Measurements from ENCODE around the gene IFNK.

IFNK gene

GRCh38 chr9:27540502-27540901, 16.4 kb downstream of the IFNK start:
- H3K27me3 ChIP-seq (ENCODE audit: control insufficient read depth, insufficient read depth, low read length), result no peaks in the 10 kb centered on the region
- H3K36me3 ChIP-seq (ENCODE audit: control insufficient read depth, insufficient read depth, low read length), result no peaks in the 10 kb centered on the region
- no peak overlapping the region for H3K9ac ChIP-seq (ENCODE audit: low read depth, low read length)
- no peak overlapping the region for H3K4me3 ChIP-seq (ENCODE audit: low read depth, low read length)
- no peaks in the 10 kb centered on the region for H3K9me3 ChIP-seq (ENCODE audit: control insufficient read depth, insufficient read depth, low read length)
- no peaks in the 10 kb centered on the region for H3K4me1 ChIP-seq (ENCODE audit: control insufficient read depth, insufficient read depth, low read length)

- Histone ChIP-seq H3K9ac (ENCODE audit: low read depth, low read length) (no peak overlapping the region), H3K4me1 (ENCODE audit: control insufficient read depth, insufficient read depth, low read length) (no peaks in the 10 kb centered on the region), H3K4me3 (ENCODE audit: low read depth, low read length) (no peak overlapping the region), H3K36me3 (ENCODE audit: control insufficient read depth, insufficient read depth, low read length) (no peaks in the 10 kb centered on the region), H3K9me3 (ENCODE audit: control insufficient read depth, insufficient read depth, low read length) (no peaks in the 10 kb centered on the region), H3K27me3 (ENCODE audit: control insufficient read depth, insufficient read depth, low read length) (no peaks in the 10 kb centered on the region)
Measured at GRCh38 chr9:27541740-27542139, 17.6 kb downstream of the IFNK start.

- no peaks in the 10 kb centered on the region for H3K9me3 ChIP-seq (ENCODE audit: control insufficient read depth, insufficient read depth, low read length)
- H3K27me3 ChIP-seq (ENCODE audit: control insufficient read depth, insufficient read depth, low read length), result no peaks in the 10 kb centered on the region
- H3K36me3 ChIP-seq (ENCODE audit: control insufficient read depth, insufficient read depth, low read length), result no peaks in the 10 kb centered on the region
- H3K4me1 ChIP-seq (ENCODE audit: control insufficient read depth, insufficient read depth, low read length), result no peaks in the 10 kb centered on the region
- H3K9ac ChIP-seq (ENCODE audit: low read depth, low read length), result no peak overlapping the region
- no peak overlapping the region for H3K4me3 ChIP-seq (ENCODE audit: low read depth, low read length)
Measured at GRCh38 chr9:27542508-27542907, 18.4 kb downstream of the IFNK start.

- Histone ChIP-seq H3K9me3 (ENCODE audit: control insufficient read depth, insufficient read depth, low read length) (no peaks in the 10 kb centered on the region), H3K27me3 (ENCODE audit: control insufficient read depth, insufficient read depth, low read length) (no peaks in the 10 kb centered on the region), H3K4me1 (ENCODE audit: control insufficient read depth, insufficient read depth, low read length) (no peaks in the 10 kb centered on the region), H3K4me3 (ENCODE audit: low read depth, low read length) (no peak overlapping the region), H3K36me3 (ENCODE audit: control insufficient read depth, insufficient read depth, low read length) (no peaks in the 10 kb centered on the region), H3K9ac (ENCODE audit: low read depth, low read length) (no peak overlapping the region)
Measured at GRCh38 chr9:27545471-27545870, 21.4 kb downstream of the IFNK start.

- H3K9me3 ChIP-seq (ENCODE audit: control insufficient read depth, insufficient read depth, low read length), result no peaks in the 10 kb centered on the region
- no peak overlapping the region for H3K4me3 ChIP-seq (ENCODE audit: low read depth, low read length)
- H3K36me3 ChIP-seq (ENCODE audit: control insufficient read depth, insufficient read depth, low read length), result no peaks in the 10 kb centered on the region
- H3K27me3 ChIP-seq (ENCODE audit: control insufficient read depth, insufficient read depth, low read length), result no peaks in the 10 kb centered on the region
- H3K9ac ChIP-seq (ENCODE audit: low read depth, low read length), result no peak overlapping the region
- H3K4me1 ChIP-seq (ENCODE audit: control insufficient read depth, insufficient read depth, low read length), result no peaks in the 10 kb centered on the region
Measured at GRCh38 chr9:27548055-27548741, 24.1 kb downstream of the IFNK start.

GRCh38 chr9:27549196-27549755, 25.2 kb downstream of the IFNK start:
- H3K36me3 ChIP-seq (ENCODE audit: control insufficient read depth, insufficient read depth, low read length), result no peaks in the 10 kb centered on the region

GRCh38 chr9:27554712-27555111, 30.6 kb downstream of the IFNK start:
- no peaks in the 10 kb centered on the region for H3K27me3 ChIP-seq (ENCODE audit: control insufficient read depth, insufficient read depth, low read length)
- H3K4me1 ChIP-seq (ENCODE audit: control insufficient read depth, insufficient read depth, low read length), result no peaks in the 10 kb centered on the region
- no peaks in the 10 kb centered on the region for H3K36me3 ChIP-seq (ENCODE audit: control insufficient read depth, insufficient read depth, low read length)
- H3K4me3 ChIP-seq (ENCODE audit: low read depth, low read length), result no peak overlapping the region
- H3K9me3 ChIP-seq (ENCODE audit: control insufficient read depth, insufficient read depth, low read length), result no peaks in the 10 kb centered on the region
- H3K9ac ChIP-seq (ENCODE audit: low read depth, low read length), result no peak overlapping the region

More at GRCh38 chr9:27549196-27549755, 25.2 kb downstream of the IFNK start:
- H3K4me1 ChIP-seq (ENCODE audit: control insufficient read depth, insufficient read depth, low read length), result no peaks in the 10 kb centered on the region
- H3K4me3 ChIP-seq (ENCODE audit: low read depth, low read length), result no peak overlapping the region
- H3K9me3 ChIP-seq (ENCODE audit: control insufficient read depth, insufficient read depth, low read length), result no peaks in the 10 kb centered on the region
- H3K27me3 ChIP-seq (ENCODE audit: control insufficient read depth, insufficient read depth, low read length), result no peaks in the 10 kb centered on the region
- H3K9ac ChIP-seq (ENCODE audit: low read depth, low read length), result no peak overlapping the region

GRCh38 chr9:27556470-27556869, 32.4 kb downstream of the IFNK start:
- H3K4me3 ChIP-seq (ENCODE audit: low read depth, low read length), result no peak overlapping the region
- H3K9ac ChIP-seq (ENCODE audit: low read depth, low read length), result no peak overlapping the region
- no peaks in the 10 kb centered on the region for H3K4me1 ChIP-seq (ENCODE audit: control insufficient read depth, insufficient read depth, low read length)
- H3K27me3 ChIP-seq (ENCODE audit: control insufficient read depth, insufficient read depth, low read length), result no peaks in the 10 kb centered on the region
- no peaks in the 10 kb centered on the region for H3K9me3 ChIP-seq (ENCODE audit: control insufficient read depth, insufficient read depth, low read length)
- H3K36me3 ChIP-seq (ENCODE audit: control insufficient read depth, insufficient read depth, low read length), result no peaks in the 10 kb centered on the region

- no peaks in the 10 kb centered on the region for H3K27me3 ChIP-seq (ENCODE audit: control insufficient read depth, insufficient read depth, low read length)
- no peak overlapping the region for H3K9ac ChIP-seq (ENCODE audit: low read depth, low read length)
- no peaks in the 10 kb centered on the region for H3K4me1 ChIP-seq (ENCODE audit: control insufficient read depth, insufficient read depth, low read length)
- no peaks in the 10 kb centered on the region for H3K36me3 ChIP-seq (ENCODE audit: control insufficient read depth, insufficient read depth, low read length)
- H3K4me3 ChIP-seq (ENCODE audit: low read depth, low read length), result no peak overlapping the region
- H3K9me3 ChIP-seq (ENCODE audit: control insufficient read depth, insufficient read depth, low read length), result no peaks in the 10 kb centered on the region
Measured at GRCh38 chr9:27558307-27558706, 34.2 kb downstream of the IFNK start.

GRCh38 chr9:27560457-27560856, 36.4 kb downstream of the IFNK start:
- H3K9me3 ChIP-seq (ENCODE audit: control insufficient read depth, insufficient read depth, low read length), result no peaks in the 10 kb centered on the region

GRCh38 chr9:27561685-27562084, 37.6 kb downstream of the IFNK start:
- no peaks in the 10 kb centered on the region for H3K9me3 ChIP-seq (ENCODE audit: control insufficient read depth, insufficient read depth, low read length)
- H3K4me3 ChIP-seq (ENCODE audit: low read depth, low read length), result no peak overlapping the region
- no peak overlapping the region for H3K9ac ChIP-seq (ENCODE audit: low read depth, low read length)
- no peaks in the 10 kb centered on the region for H3K4me1 ChIP-seq (ENCODE audit: control insufficient read depth, insufficient read depth, low read length)
- H3K36me3 ChIP-seq (ENCODE audit: control insufficient read depth, insufficient read depth, low read length), result no peaks in the 10 kb centered on the region
- H3K27me3 ChIP-seq (ENCODE audit: control insufficient read depth, insufficient read depth, low read length), result no peaks in the 10 kb centered on the region

More at GRCh38 chr9:27560457-27560856, 36.4 kb downstream of the IFNK start:
- Histone ChIP-seq H3K36me3 (ENCODE audit: control insufficient read depth, insufficient read depth, low read length) (no peaks in the 10 kb centered on the region), H3K27me3 (ENCODE audit: control insufficient read depth, insufficient read depth, low read length) (no peaks in the 10 kb centered on the region), H3K9ac (ENCODE audit: low read depth, low read length) (no peak overlapping the region), H3K4me3 (ENCODE audit: low read depth, low read length) (no peak overlapping the region), H3K4me1 (ENCODE audit: control insufficient read depth, insufficient read depth, low read length) (no peaks in the 10 kb centered on the region)

GRCh38 chr9:27563738-27564430, 39.8 kb downstream of the IFNK start:
- Histone ChIP-seq H3K9me3 (ENCODE audit: control insufficient read depth, insufficient read depth, low read length) (no peaks in the 10 kb centered on the region), H3K9ac (ENCODE audit: low read depth, low read length) (no peak overlapping the region), H3K4me3 (ENCODE audit: low read depth, low read length) (no peak overlapping the region)

More at GRCh38 chr9:27563738-27564430, 39.8 kb downstream of the IFNK start:
- no peaks in the 10 kb centered on the region for H3K4me1 ChIP-seq (ENCODE audit: control insufficient read depth, insufficient read depth, low read length)
- no peaks in the 10 kb centered on the region for H3K27me3 ChIP-seq (ENCODE audit: control insufficient read depth, insufficient read depth, low read length)
- no peaks in the 10 kb centered on the region for H3K36me3 ChIP-seq (ENCODE audit: control insufficient read depth, insufficient read depth, low read length)

Measured in iPS-15b (cell line).